Suprapubic skin (tissue), 4 donors: ENCODE data around the gene COL4A6. TPM values are rescaled to one million over a fixed set of nuclear protein-coding genes. Genes with fewer than 3 reads are reported as not detected.

ENCODE experiments used
- DNase-seq, 2 donors: peaks; one replicate each; pipeline ENCODE4 v3.0.0-alpha.2; 2019; ENCODE audit warnings: low spot score in 2 of 2
- H3K27ac ChIP-seq: fragments of 200-600 bp; sonication (generic); one replicate; pipeline ENCODE4 v1.5.1; 2019
- H3K27me3 ChIP-seq: fragments of 200-600 bp; sonication (generic); one replicate; pipeline ENCODE4 v1.5.1; 2019
- H3K36me3 ChIP-seq: fragments of 200-600 bp; sonication (generic); one replicate; pipeline ENCODE4 v1.5.1; 2019
- H3K4me1 ChIP-seq: fragments of 200-600 bp; sonication (generic); one replicate; pipeline ENCODE4 v1.5.1; 2019
- H3K4me3 ChIP-seq: fragments of 200-600 bp; sonication (generic); one replicate; pipeline ENCODE4 v1.5.1; 2019; ENCODE audit warnings: mild to moderate bottlenecking
- H3K9me3 ChIP-seq: fragments of 200-600 bp; sonication (generic); one replicate; pipeline ENCODE4 v1.5.1; 2019
- CTCF ChIP-seq, 2 donors: fragments of 200-600 bp in 1 of 2; fragments of 450-650 bp in 1 of 2; sonication (generic) in 1 of 2; IDR thresholded peaks; one replicate each; pipeline ENCODE4 v1.5.1; 2016 to 2019; ENCODE audit warnings: antibody characterized with exemption in 2 of 2, mild to moderate bottlenecking in 1 of 2, moderate library complexity in 1 of 2
- EP300 ChIP-seq: sonication (generic); formaldehyde crosslinking; IDR thresholded peaks from one replicate; pipeline ENCODE4 v1.6.1; 2017; ENCODE audit warnings: antibody characterized with exemption
- POLR2A ChIP-seq, 2 donors: fragments of 450-650 bp; IDR thresholded peaks; one replicate each; pipeline ENCODE4 v1.6.1; 2017; ENCODE audit warnings: antibody characterized with exemption in 2 of 2, mild to moderate bottlenecking in 2 of 2, moderate library complexity in 2 of 2
- POLR2AphosphoS5 ChIP-seq, 3 donors: sonication (generic); formaldehyde crosslinking; IDR thresholded peaks; one replicate each; pipeline ENCODE4 v1.6.1; 2017; ENCODE audit warnings: antibody characterized with exemption in 3 of 3
- WGBS: methylation state at CpG from one replicate; pipeline ENCODE4 v1.1.5; 2018; 5-methylcytosine and 5-hydroxymethylcytosine counted together
- total RNA-seq, 4 donors: library from RNA; depleted of rRNA; stranded (reverse); fragments of >200 nt; gene quantifications; one replicate each; pipeline ENCODE4 v1.1.0, GENCODE V29; 2016

COL4A6 gene
- total RNA-seq, 4 donors from 2014 or later, result 14.9 to 20.7 (median 16.5) TPM

GRCh38 chrX:108168961-108169740 lies 269.1 kb downstream of the COL4A6 start:
- Histone ChIP-seq H3K4me1 (no peaks in the 10 kb centered on the region), H3K36me3 (no peaks in the 10 kb centered on the region), H3K27me3 (no peaks in the 10 kb centered on the region), H3K9me3 (no peaks in the 10 kb centered on the region), H3K27ac (no peak overlapping the region), H3K4me3 (no peak overlapping the region)
- WGBS, result 84% methylated on average over 9 of the region's 9 CpGs
- DNase-seq, result no peak
- TF ChIP-seq POLR2A (IDR thresholded peaks at IDR 0.05) (no peak), EP300 (no peak), POLR2AphosphoS5 (IDR thresholded peaks at IDR 0.05) (no peak), CTCF (IDR thresholded peaks at IDR 0.05) (no peak)

- Histone ChIP-seq H3K4me1 (no peaks in the 10 kb centered on the region), H3K27ac (no peak overlapping the region), H3K4me3 (no peak overlapping the region), H3K9me3 (no peaks in the 10 kb centered on the region), H3K27me3 (no peaks in the 10 kb centered on the region), H3K36me3 (no peaks in the 10 kb centered on the region)
- TF ChIP-seq POLR2A (IDR thresholded peaks at IDR 0.05) (no peak), EP300 (no peak), CTCF (IDR thresholded peaks at IDR 0.05) (no peak), POLR2AphosphoS5 (IDR thresholded peaks at IDR 0.05) (no peak)
- 69% methylated on average over 5 of the region's 5 CpGs for WGBS
- no peak for DNase-seq
These were observed 270.9 kb downstream of the COL4A6 start for GRCh38 chrX:108167211-108167872.

GRCh38 chrX:108165383-108166111 lies 272.7 kb downstream of the COL4A6 start:
- no peaks in the 10 kb centered on the region for H3K9me3 ChIP-seq

DNA sequence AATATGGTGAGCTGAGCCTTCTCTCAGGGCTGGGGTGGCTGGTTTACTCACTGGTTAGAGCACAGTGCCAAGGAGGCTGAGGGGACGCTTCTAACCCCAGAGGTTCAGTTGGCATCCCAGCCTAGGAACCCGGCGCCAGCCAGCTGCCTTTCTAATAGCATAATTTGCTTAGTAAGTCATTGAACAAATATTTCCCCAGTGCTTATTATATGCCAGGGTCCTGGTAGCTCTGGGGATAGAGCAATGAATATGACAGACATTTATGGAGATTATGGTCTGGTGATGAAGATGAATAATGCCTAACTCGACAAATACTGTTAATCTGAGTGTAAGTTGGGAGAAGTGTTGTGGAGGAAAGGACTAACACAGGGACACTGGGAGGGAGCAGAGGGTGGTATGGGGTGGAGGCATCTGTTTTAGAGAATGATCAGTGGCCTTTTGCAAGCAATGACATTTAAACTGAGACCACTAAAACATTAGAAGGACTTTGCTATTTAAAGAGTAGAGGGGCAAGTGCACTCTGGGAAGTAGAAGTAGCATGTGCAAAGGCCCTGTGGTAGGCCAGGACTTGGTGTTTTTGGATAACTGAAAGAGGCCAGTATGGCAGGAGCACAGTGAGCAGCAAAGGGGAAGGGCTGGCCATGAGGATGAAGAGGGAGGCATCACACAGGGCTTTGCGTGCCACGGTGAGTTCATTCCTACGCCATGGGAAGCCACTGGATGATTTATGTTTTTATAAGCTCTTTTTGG lies 274.7 kb downstream of the COL4A6 start:
- WGBS, result 86% methylated on average over 7 of the region's 7 CpGs
- Histone ChIP-seq H3K9me3 (no peaks in the 10 kb centered on the region), H3K36me3 (no peaks in the 10 kb centered on the region), H3K4me1 (no peaks in the 10 kb centered on the region), H3K27me3 (no peaks in the 10 kb centered on the region), H3K27ac (no peak overlapping the region), H3K4me3 (no peak overlapping the region)
- no peak for DNase-seq
- no peak for TF ChIP-seq EP300
- no peak for TF ChIP-seq POLR2AphosphoS5 (IDR thresholded peaks at IDR 0.05)
- no peak for TF ChIP-seq POLR2A (IDR thresholded peaks at IDR 0.05)
- TF ChIP-seq CTCF (IDR thresholded peaks at IDR 0.05), result no peak

More at GRCh38 chrX:108165383-108166111, 272.7 kb downstream of the COL4A6 start:
- no peak for TF ChIP-seq POLR2A (IDR thresholded peaks at IDR 0.05)
- no peak for TF ChIP-seq POLR2AphosphoS5 (IDR thresholded peaks at IDR 0.05)
- TF ChIP-seq CTCF (IDR thresholded peaks at IDR 0.05), result no peak
- no peak for TF ChIP-seq EP300
- no peak overlapping the region for H3K27ac ChIP-seq
- WGBS, result 64% methylated on average over 7 of the region's 7 CpGs
- no peak for DNase-seq
- H3K4me3 ChIP-seq, result no peak overlapping the region
- no peaks in the 10 kb centered on the region for H3K4me1 ChIP-seq
- no peaks in the 10 kb centered on the region for H3K27me3 ChIP-seq
- no peaks in the 10 kb centered on the region for H3K36me3 ChIP-seq
